Measurements from ENCODE around the gene ASCL2. TPM values are rescaled to one million over a fixed set of nuclear protein-coding genes. Genes with fewer than 3 reads are reported as not detected.

Gene ASCL2
- total RNA-seq, 1 donor, result not detected

DNA sequence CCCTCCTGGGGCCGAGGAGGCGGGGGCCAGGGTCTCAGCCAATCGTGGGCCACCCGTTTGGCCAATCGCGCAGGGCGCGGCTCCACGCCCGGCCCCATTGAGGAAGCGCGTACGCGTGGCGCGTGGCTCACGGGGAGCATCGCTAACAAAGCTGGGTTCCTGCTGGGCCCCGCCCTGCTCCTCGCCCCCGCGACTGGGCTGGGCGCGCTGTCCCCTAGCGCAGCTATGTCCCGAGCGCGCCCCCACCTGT, 614 bp upstream of the ASCL2 start:
- DNase-seq (ENCODE audit: low read depth), result no peak
- TF ChIP-seq, protein P1, sequence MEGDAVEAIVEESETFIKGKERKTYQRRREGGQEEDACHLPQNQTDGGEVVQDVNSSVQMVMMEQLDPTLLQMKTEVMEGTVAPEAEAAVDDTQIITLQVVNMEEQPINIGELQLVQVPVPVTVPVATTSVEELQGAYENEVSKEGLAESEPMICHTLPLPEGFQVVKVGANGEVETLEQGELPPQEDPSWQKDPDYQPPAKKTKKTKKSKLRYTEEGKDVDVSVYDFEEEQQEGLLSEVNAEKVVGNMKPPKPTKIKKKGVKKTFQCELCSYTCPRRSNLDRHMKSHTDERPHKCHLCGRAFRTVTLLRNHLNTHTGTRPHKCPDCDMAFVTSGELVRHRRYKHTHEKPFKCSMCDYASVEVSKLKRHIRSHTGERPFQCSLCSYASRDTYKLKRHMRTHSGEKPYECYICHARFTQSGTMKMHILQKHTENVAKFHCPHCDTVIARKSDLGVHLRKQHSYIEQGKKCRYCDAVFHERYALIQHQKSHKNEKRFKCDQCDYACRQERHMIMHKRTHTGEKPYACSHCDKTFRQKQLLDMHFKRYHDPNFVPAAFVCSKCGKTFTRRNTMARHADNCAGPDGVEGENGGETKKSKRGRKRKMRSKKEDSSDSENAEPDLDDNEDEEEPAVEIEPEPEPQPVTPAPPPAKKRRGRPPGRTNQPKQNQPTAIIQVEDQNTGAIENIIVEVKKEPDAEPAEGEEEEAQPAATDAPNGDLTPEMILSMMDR (IDR thresholded peaks at IDR 0.05; ENCODE audit: insufficient read depth, low read length), result no peak
- no peak overlapping the region for H3K4me3 ChIP-seq (ENCODE audit: low read depth, low read length)

DNA sequence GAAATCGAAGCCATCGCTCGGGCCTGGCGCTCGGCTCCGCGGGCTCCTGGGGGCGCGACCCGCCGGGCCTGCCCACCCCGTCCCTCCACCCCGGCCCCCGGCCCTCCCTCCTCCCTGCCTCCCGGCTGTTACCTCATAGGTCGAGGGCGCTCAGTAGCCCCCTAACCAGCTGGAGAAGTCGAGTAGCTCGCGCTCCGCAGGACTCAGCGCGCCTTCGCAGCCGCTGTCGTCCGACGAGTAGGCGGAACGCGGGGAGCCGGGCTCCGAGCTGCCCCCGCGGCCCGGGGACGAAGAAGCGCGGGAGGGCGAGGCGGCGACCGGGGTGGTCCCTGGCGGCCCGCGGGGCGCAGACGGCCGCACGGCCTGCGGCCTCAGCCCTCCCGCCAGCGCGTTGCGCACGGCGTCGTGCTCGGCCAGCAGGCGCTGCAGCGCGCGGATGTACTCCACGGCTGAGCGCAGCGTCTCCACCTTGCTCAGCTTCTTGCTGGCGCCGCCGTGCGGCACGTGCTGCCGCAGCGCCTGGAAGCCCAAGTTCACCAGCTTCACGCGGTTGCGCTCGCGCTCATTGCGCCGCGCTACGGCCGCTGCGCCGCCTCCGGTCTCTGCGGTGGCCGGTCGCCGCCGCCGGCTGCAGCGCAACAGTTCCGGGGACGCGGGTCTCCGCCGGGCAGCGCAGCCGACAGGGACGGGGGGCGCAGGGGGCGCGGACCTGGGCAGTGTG, 627 bp downstream of the ASCL2 start:
- peak; percentile 29 for DNase-seq (ENCODE audit: low read depth)
- H3K4me3 ChIP-seq (ENCODE audit: low read depth, low read length), result no peak overlapping the region
- TF ChIP-seq, protein P1 (IDR thresholded peaks at IDR 0.05; ENCODE audit: insufficient read depth, low read length), result no peak

DNA sequence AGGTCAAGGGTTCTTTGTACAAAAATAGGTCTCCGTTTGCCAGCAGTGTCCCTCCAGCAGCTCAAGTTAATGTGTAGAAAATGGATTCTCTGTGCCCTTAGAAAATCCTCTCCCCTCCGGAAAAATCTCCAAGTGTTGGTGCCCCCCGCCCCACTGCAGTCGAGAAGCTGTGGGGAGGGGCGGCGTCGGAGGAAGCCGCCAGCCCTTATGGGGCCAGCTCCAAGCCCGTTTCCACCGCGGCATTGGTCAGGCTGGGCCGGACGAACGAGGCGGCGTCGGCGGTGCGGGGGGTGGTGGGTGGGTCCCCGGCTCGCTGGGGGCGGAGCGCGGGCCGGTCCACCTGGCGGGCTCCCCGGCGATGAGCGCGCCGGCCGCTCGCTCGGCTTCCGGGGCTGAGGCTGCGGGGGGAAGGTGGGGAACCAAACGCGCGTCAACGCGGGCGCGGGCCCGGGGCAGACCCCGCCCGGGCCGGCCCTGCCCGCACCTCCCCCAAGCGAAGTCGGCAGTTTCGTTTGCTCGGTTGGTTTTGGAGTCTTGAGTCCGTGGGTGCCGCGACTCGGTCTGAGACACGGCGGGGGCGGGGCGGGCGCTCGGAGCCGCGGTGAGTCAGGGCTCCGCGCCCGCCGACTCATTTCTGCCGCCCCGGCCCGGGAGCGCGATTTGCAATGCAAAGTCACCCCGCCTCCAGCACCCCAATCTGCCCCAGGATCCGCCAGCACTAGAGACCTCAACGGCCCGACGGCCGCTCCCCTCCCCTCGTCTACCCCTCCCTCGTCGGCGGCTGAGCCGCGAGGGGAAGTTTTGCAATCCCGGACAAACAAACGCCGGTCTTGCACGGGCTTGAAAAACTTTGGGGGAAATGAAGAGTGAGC, 1.4 kb downstream of the ASCL2 start:
- TF ChIP-seq, protein P1 (IDR thresholded peaks at IDR 0.05; ENCODE audit: insufficient read depth, low read length), result no peak
- no peak overlapping the region for H3K4me3 ChIP-seq (ENCODE audit: low read depth, low read length)
- peak; percentile 2 for DNase-seq (ENCODE audit: low read depth)

DNA sequence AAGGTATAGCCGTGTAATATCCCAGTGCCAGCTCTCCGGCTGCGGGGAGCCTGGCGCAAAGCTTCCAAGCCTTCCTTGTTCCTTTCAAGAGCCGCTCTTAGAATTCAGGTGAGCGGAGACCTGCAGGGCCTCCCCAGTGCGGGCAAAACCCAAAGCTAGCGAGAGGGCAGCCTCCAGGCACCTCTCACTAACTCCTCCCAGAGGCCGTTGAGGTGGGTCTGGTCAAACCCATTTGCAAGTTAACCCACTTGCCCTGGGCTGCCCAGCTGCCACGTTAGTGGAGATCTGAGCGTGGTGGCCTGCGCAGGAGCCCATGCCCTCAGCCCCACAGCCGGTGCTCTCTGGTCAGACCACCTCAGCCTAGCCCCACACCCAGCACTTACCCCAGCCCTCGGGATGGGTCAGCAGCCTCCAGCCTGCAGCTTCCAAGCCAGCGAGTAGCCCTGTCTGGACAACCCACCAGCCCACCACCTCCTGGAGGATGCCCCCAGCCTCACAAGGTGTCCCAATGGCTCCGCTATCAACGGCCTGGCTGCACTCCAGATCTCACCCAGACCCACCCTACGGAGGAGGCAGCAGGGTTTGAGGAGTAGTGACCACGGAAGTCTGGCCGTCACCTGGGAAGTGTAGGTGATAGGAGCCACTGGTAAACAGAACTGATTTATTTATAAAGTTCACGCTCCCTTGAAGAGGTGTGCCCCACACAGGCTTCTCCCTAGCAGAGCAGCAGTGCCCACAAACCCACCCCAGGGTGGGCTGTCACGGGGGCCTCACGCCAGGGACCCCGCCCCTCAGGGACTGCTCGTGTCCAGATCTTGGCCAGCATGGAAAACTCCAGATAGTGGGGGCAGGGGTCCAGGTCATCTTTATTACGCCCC, 2.3 kb downstream of the ASCL2 start:
- H3K4me3 ChIP-seq (ENCODE audit: low read depth, low read length), result no peak overlapping the region
- DNase-seq (ENCODE audit: low read depth), result no peak
- TF ChIP-seq, protein P1 (IDR thresholded peaks at IDR 0.05; ENCODE audit: insufficient read depth, low read length), result no peak

DNA sequence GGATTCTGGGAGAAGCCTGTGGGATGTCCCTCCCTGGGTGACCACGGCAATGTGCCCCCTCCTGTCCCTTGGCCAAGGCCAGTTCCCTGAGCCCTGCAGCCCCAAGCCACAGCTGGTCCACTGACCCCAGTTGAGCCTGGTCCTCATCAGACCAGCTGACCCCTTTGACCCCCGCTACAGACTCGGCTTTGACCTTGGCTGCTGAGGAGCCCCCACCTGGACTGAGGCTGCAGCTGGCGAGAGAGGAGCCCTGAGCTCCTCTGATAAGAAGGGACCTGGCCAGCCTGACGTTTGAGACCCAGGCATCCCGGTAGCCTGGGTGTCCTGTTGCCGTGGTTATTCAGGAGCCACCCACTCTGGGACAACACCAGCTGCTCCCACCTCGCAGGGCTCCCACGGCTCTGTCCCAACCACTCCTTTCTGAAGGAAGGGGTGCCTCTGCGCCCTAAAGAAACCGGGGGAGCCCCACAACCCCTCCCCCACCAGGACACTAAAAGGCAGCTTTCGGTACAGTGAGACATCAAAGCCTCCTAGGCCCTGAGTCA, 3.0 kb downstream of the ASCL2 start:
- TF ChIP-seq, protein P1 (IDR thresholded peaks at IDR 0.05; ENCODE audit: insufficient read depth, low read length), result no peak
- no peak for DNase-seq (ENCODE audit: low read depth)
- no peak overlapping the region for H3K4me3 ChIP-seq (ENCODE audit: low read depth, low read length)

DNA sequence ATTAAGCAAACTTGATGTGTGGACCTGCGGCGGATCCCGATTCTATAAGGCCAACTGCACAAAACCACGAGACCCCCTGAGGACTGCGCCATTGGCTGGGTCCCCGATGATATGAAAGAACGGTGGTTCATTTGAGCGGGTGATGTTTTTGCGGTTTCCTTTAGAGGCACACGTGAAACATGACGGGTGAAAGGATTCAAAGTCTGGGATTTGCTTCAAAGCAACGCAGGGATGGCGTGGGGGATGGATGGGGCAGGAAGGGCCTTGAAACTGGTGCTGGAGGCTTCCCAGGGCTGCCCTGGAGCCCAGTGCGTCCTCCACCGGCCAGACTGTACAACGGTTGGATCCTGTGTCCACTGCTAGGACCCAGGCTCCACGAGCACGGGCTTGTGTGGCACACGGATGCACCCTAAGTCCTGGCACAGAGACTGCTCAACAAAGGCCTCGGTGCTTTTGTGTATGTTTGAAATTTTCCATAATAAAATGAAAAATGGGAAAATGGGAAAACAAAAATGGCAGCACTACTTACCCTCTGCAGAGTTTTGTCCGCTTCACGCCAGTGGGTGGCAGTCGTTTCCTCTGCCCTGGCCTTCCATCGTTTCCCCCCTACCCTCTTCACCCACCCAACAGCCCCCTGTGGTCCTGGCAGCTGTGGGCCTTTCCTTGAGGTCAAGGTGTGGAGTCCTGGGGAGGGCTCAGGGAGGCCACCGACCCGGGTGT, 3.6 kb downstream of the ASCL2 start:
- TF ChIP-seq, protein P1 (IDR thresholded peaks at IDR 0.05; ENCODE audit: insufficient read depth, low read length), result no peak
- no peak for DNase-seq (ENCODE audit: low read depth)

More for the DNA sequence above, 3.6 kb downstream of the ASCL2 start:
- H3K4me3 ChIP-seq (ENCODE audit: low read depth, low read length), result no peak overlapping the region

Measured in fibroblast of the aortic adventitia (primary cell).